Cerebellar cortex (tissue), 1 donor: ENCODE data around the gene NUDT14.

ENCODE experiments used
- DNase-seq: peaks from one replicate; pipeline ENCODE4 v3.0.0-alpha.2; 2015; ENCODE audit warnings: low spot score

The NUDT14 gene

DNA sequence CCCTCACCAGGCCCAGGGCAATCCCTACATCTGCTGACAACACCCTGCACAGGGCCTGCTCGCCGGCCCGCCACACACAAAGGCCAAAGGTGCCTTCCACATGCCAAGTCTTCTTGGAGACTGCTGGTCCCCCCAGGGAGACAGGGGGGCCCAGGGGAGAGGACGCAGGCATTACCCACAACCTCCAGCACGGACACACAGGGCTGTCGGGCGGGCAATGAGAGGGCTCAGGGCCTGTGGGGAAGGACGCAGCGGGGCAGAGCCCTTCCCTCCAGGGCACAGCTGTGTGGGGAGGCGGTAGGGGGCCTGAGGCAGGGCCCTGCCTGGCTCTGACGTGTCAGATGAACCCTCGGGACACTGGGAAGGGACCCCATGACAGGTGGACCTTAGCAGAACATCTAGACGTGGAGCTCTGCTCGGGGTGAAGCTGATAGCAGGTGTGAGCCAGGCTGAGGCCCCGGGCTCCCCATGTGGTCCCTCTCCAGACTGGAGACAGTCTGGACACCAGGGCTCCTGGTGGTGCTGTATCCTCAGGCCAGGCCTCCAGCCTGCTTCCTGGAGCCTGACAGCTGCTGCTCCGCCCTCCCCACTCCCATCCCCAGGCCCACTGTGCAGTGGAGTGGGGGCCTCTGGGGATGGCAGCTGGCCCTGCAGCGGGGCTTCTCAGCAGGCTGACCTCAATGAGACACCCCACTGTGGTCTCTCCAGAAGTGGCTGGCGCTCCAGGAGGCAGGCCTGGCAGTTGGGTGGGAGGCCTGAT lies 31.6 kb upstream of the NUDT14 start:
- DNase-seq: no peak

GRCh38 chr14:105211758-105212089 lies 30.6 kb upstream of the NUDT14 start:
- no peak for DNase-seq

DNA sequence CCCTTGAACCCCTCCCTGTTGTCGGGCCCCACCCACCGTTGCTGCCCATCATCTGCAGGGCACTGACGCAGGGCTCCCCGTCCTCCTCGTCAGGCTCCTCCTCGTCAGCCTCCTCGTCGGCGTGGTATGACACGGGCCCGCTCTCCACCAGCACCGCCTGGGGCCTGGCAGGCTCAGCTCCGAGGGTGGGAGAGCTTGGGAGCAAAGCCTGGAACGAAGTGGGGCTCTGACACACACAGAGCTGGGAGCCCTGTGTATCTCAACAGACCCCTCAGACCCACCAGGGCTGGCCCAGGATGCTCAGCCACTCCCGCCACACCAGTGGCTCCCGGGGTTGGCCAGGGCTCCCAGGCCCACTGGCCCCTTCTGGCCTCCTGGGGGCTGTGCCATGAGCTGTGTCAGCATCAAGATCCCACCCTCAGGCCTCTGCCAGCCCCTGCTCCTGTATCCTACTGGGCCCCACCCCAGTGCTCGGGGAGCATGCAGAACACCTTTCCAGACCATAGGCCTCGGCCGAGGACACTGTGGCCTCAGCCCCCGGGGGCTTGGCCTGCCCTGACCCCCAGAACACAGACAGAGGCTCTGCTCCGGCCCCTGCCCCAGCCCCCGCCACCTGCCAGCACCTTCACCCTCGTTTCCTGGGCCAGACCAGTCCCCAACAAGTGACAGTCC lies 30.1 kb upstream of the NUDT14 start:
- DNase-seq: no peak

DNA sequence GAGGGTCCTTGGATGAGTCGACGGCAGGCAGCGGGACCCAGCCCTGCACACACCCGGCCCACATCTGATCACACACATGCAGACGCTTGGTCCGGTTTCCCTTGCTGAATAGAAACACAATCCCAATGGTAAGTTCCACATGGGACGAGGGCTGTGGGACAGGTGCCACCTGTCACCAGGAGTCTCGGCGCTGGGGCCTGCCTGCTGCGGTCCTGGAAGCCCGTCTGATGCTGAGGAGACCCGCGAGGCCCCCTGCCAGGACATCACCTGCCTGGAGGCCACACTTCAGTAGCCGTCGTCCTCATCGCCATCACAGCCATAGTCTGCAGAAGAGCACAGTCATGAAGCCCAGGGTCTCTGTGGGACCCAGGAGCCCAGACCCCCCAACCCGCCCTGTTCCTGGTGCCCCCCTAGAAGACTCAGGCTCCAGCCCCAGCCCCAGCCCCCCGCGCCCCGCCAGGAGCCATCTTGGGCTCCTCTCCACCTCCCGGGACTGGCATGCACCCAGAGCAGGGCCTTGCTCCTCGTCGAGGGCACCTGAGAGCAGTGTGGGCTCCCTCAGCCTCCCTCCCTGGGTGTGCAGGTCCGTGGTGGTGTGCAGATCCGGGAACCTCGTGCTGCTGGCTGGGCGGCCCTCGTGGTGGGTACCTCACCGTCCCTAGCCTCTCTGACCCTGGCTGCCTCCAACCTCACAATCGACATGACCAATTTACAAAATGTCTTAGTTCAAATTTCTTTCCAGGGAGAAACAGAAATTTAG lies 29.3 kb upstream of the NUDT14 start:
- no peak for DNase-seq

GRCh38 chr14:105209646-105210045 lies 28.5 kb upstream of the NUDT14 start:
- DNase-seq: no peak

DNA sequence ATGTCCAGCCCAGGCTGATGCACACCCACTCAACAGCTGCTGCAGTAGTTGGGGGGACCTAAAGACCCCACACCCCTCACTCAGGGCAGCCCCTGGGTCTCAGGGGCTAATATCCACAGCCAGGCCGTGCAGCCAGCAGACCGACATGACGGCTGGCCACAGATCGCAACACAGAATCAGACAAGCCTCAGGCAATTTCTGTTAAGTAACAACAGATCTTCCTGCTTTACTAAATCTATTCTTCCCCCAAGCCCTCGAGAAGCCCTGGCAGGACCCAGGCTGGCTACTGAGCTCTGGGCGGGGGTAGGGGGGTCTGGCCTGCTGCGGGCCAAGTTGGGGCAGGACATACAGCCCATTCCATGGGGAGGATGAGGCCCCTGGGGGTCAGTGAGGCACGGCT lies 28.0 kb upstream of the NUDT14 start:
- DNase-seq: no peak

DNA sequence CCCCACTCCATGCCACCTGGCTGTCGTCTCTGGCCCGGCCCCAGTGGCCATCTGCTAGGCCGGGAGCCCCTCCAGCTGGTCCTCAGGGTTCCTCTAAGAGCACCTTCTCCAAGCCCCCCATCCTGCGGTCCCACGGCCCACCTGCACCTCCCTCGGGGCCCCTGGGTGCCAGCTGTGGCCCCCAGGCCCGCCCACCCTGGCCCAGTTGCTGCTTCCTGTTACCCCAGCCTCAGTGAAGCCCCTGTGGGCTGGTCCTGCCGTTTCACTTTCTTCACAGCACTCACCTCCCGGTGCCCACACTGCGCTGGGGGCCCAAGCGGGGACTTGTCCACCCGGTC lies 27.6 kb upstream of the NUDT14 start:
- DNase-seq: no peak

- DNase-seq: no peak
Measured at GRCh38 chr14:105207996-105208737, 27.1 kb upstream of the NUDT14 start.

DNA sequence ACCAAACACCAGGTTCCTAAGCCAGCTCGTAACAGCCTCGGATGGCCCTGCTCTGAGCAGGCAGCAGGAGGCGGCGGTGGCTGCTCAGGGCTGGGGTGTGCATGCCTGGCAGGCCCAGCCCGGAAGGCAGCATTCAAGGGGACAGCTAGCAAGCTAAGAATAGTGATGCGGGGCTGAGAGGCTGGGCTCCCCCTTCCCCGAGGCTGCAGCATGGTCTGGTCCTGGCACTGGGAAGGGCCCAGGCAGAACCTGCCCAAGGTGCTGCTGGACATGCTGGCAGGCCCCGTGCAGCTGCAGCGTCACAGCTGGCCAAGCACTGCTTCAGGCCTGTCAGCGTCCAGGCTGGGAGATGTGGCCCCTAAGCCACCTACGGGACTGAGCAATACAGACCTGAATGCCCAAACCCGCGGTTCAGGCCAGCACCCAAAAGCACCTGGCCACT lies 26.4 kb upstream of the NUDT14 start:
- peak; percentile 36 for DNase-seq

DNA sequence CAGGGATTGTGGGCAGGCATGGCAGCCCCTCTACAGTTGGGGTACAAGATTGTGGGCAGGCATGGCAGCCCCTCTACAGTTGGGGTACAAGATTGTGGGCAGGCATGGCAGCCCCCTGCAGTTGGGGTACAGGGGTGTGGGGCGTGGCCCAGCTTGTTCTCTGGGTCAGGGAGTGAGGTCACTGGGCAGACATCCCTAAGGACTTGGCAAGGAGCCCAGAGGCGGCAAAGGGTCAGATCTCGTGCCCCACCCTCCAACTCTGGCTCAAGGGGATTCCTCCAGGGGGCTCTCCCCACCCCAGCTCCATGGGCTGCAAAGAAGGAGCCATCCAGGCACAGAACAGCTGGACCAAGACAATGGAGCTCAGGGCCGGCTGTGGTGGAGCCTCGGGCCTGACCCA lies 25.8 kb upstream of the NUDT14 start:
- DNase-seq: no peak

DNA sequence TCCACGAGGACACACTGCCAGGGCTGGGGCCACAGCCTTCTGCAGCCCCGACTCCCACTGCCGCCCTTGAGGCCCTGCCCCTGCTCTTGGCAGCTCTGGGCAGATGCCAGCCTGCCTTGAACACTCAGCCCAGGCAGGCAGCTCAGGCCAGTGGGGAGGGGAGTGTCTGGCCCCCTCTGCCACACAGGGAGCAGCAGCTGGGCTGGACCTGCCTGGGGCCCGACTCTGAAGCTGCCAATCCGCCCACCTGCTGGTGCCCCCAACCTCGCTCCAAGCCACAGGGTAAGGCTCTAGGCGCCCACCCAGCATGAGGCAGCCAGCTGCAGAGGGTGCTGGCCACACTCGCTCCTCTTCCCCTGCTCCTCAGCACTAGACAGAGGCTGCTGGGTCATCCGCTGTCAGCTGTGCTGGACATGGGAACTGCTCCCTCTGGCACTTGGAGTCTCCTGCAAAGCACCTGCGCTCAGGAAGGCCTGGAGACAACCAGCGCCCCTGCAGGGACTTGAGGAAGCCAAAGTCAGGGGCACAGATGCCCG lies 24.6 kb upstream of the NUDT14 start:
- DNase-seq: no peak

- DNase-seq: no peak
Measured at GRCh38 chr14:105204931-105205672, 24.0 kb upstream of the NUDT14 start.

DNA sequence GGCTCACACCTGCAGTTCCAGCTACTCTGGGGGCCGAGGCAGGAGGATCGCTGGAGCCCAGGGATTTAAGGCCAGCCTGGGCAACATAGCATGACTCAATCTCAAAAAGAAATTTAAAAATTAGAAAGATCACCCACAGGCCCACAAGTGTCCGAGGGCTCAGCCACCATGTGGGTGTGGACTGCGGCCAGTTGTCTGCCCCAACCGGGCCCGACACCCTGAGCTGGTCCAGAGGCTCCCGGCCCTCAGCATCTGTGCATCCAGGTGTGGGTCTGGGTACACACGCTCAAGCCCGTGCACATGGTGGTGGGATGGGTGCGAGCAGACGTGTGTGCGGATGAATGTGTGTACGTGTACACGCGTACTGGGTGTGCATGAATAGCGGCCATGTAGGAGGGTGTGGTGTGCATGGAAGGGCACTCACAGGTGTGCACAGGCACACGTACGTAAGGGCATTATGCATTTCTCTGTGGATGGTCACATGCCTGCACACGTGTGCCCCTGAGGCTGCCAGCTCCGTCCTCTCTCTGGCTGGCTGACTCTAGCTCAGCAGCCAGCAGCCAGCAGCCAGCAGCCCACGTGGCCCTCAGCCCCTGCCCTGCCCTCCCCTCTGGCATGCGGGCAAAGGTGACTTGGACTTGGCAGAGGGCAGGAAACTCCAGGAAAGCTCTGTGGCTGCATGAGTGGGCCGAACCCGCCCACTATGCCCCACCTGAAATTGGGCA lies 23.3 kb upstream of the NUDT14 start:
- peak; percentile 49 for DNase-seq

- no peak for DNase-seq
Measured at GRCh38 chr14:105203701-105204100, 22.6 kb upstream of the NUDT14 start.

- DNase-seq: peak; percentile 62
Measured at GRCh38 chr14:105203057-105203531, 22.0 kb upstream of the NUDT14 start.

DNA sequence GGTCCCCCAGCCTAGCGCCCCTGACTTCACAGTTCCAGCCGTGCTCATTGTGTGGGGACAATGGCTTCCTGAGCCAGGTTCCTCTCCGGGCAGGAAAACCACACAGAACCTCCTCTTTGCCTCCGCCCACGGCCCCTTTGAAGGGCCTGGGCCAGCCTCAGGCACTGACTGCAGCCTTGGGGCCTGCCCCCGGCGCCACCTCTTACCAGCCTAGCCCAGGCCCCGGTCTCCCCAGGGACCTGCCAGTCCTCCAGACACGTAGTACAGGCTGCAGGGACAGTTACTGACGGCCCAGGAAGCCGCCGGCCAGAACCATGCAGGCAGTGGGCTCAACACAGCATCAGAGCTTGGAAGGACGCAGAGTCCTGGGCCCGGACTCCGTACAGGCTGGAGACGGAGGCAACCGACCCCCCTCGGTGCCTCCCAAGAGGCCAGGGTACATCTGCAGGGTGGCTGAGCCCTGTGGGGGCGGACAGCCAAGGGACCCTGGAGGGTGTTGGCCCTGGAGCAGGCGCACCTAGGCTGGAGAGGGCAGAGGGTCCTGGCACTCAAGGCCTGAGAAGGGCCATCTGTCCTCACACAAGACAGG lies 20.9 kb upstream of the NUDT14 start:
- no peak for DNase-seq

DNA sequence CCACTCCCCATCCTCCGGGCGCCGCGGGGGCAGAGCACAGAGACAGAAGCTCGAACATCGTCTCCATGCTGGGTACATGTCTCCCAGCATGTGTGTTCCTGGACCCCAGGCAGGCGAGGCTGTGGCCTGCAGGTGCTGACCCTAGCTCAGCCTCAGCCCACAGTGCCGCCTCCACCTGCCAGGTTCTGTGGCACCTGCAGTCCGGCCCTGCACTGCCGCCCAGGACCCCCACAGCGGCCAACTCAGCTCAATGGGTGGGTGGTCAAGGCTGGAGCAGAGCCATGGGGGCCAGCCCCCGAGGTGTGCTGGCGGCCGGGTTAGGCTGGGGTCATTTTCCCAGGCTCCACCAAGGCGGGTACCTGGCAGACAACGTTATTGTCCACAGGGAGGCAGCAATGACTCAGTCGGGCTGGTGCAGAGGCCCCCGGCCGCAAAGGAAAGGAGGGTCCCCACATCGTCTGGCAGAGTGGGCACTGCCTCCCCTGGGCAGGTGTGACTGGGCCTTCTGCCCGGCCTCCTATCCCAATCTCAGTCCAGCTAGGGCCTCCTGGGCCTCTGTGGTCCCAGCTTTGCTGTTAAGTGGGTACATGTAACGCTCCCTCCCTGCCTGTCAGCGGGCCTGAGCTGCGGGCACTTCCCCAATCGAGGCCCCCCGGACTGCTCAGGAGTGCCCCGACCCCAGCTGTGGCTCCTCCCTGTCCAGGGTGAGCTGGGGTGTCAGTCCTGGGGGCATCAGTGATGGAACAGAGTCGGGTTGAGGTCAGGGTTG lies 20.2 kb upstream of the NUDT14 start:
- no peak for DNase-seq

DNA sequence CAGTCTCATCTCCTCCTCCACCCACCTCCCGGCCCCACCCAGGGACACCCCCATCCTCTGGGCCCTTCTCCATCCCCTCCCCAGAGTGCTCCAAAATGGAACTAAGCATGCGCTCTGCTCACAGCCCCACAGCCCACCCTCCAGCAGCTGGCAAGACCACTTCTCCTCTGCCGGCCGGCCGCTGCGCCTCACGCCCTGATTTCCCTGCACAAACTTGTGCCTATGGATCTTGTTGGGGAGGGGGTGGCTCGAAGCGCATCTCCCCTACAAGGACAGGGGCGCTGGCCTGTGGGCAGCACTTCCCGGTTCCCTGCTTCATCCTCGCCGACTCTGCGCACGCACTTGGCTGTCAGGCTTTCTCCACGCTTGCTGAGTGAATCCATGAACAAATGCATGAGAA lies 19.5 kb upstream of the NUDT14 start:
- no peak for DNase-seq

DNA sequence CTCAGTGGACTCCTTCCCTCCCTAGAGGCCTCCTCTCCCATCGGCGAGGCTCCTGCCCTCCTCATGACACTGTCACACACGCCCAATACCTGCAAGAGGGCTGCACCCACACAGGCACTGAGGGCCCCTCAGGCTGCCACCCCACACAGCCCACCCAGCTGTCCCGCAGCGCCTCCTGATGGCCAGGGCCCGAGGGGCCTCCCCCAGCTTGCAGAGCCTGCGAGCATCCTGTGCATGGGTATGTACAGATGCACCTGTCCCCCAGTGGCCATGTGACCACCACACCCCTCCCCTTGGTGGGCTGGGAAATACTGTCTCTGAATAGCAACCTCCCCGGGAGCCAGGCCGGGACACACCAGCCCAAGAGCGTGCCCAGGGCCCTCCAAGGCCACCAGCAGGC lies 19.0 kb upstream of the NUDT14 start:
- no peak for DNase-seq

DNA sequence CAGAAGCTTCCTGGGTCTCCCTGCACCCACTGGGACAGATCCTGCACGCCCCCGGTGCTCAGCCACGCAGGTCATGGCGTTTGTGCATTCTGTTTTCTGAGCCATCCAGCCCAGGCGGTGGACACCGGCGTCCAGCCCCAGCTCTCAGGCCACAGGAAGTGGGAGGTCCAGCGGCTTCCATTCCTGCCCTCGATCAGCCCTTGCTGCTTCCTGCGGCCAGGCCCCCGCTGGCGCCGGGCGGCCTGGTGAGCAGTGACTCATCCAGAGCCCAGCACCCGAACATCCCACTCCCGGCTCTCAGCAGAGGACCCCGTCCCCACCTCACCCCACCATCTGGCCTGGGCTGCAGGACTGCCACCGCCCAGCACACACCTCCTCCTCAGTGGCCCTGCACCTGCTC lies 18.0 kb upstream of the NUDT14 start:
- no peak for DNase-seq
